Vagina (tissue), 2 donors: ENCODE results near the gene HP. TPM values are rescaled to one million over a fixed set of nuclear protein-coding genes. Genes with fewer than 3 reads are reported as not detected.

Source experiments
- DNase-seq, 2 donors: peaks; one replicate each; pipeline ENCODE4 v3.0.0-alpha.2; 2017; ENCODE audit errors: extremely low spot score in 2 of 2
- H3K27ac ChIP-seq: fragments of 200-600 bp; sonication (generic); one replicate; pipeline ENCODE4 v1.5.1; 2019
- H3K27me3 ChIP-seq: fragments of 200-600 bp; sonication (generic); one replicate; pipeline ENCODE4 v1.5.1; 2019
- H3K36me3 ChIP-seq, 2 donors: fragments of 200-600 bp; sonication (generic); one replicate each; pipeline ENCODE4 v1.5.1; 2017 to 2019
- H3K4me1 ChIP-seq: fragments of 200-600 bp; sonication (generic); one replicate; pipeline ENCODE4 v1.5.1; 2019
- H3K4me3 ChIP-seq, 2 donors: fragments of 200-600 bp; sonication (generic); 1 replicate in 1 of 2; 2 replicates in 1 of 2; pipeline ENCODE4 v1.5.1; 2016 to 2019
- H3K9me3 ChIP-seq: fragments of 200-600 bp; sonication (generic); one replicate; pipeline ENCODE4 v1.5.1; 2019
- POLR2A ChIP-seq, 2 donors: fragments of 450-650 bp; IDR thresholded peaks; one replicate each; pipeline ENCODE4 v1.6.1; 2017; ENCODE audit warnings: antibody characterized with exemption in 2 of 2, mild to moderate bottlenecking in 2 of 2, moderate library complexity in 2 of 2
- POLR2AphosphoS5 ChIP-seq, 2 donors: sonication (generic); formaldehyde crosslinking; IDR thresholded peaks; one replicate each; pipeline ENCODE4 v1.9.0; 2017; ENCODE audit warnings: antibody characterized with exemption in 2 of 2, mild to moderate bottlenecking in 2 of 2, low read depth in 1 of 2; ENCODE audit not compliant: insufficient read depth in 1 of 2
- intact Hi-C: fragments of 100-400 bp; cut with DNase I; formaldehyde crosslinking; loops from one replicate; pipeline ENCODE4 v1.15.1; 2023
- total RNA-seq: library from RNA; depleted of rRNA; stranded (reverse); fragments of >200 nt; gene quantifications from one replicate; pipeline ENCODE4 v1.2.3, GENCODE V29; 2016
- TF ChIP-seq, protein P1 (sequence below), 3 experiments: fragments of 450-650 bp in 2 of 3; fragments of 200-600 bp in 1 of 3; sonication (generic) in 1 of 3; IDR thresholded peaks; one replicate each; pipeline ENCODE4 v1.5.1; 2017 to 2019; ENCODE audit warnings: antibody characterized with exemption in 3 of 3, mild to moderate bottlenecking in 2 of 3, moderate library complexity in 2 of 3

Gene HP
- total RNA-seq, 1 donor from 2014 or later: 4.7 TPM

DNA sequence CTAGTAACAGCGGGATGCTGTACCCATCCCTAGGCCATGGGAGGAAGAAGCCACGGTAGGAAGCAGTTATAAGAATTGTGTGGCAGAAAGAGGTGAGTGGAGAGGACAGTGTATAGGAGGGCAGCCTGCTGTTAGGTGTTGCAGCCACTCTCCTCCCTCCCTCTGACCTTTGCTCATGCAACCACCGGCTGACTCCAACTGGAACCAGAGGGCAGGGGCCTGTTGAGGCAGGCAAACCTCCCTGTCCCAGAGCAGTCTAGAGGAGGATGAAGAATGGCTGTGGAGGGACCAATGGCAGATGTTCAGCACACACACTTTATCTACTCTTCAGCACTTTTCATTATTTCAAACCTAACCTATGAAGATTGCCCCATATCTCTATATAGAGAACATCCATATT lies 36.9 kb downstream of the HP start:
- H3K4me1 ChIP-seq: peaks cover 40% of the 10 kb centered on the region
- H3K9me3 ChIP-seq: no peaks in the 10 kb centered on the region
- no peak for DNase-seq

DNA sequence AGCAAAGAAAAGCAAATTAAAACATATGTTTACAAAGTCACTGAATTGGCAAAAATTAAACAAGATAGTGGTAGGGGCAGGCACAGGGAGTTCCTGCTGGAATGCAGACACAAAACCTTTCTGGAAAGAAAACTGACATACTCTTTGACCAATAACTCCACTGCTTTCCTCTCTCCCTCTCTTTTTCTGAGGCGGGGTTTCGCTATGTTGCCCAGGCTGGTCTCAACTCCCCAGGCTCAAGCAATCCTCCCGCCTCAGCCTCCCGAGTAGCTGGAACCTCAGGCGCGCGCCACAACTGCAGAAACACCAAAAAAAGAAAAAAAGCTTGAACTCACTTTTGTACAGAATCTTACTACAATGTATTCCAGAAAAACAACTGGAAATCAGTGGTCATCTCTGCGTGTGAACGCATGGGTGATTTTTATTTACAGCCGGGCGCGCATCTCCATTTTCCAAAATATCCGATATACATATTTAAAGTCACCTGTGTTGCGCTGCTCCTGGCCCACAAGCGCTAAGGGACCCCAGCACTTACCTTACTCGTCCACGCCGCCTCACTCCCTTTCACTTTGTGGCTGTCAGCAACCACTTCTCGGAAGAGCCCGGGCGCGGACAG lies 38.6 kb downstream of the HP start:
- peak overlapping the region; percentile 73 to 97 for H3K4me3 ChIP-seq
- H3K27ac ChIP-seq: peak overlapping the region; percentile 71
- no peaks in the 10 kb centered on the region for H3K9me3 ChIP-seq
- intact Hi-C loops: no loop called here
- H3K27me3 ChIP-seq: no peaks in the 10 kb centered on the region
- H3K4me1 ChIP-seq: peaks cover 40% of the 10 kb centered on the region
- no peak for TF ChIP-seq POLR2A (IDR thresholded peaks at IDR 0.05)
- TF ChIP-seq, protein P1, sequence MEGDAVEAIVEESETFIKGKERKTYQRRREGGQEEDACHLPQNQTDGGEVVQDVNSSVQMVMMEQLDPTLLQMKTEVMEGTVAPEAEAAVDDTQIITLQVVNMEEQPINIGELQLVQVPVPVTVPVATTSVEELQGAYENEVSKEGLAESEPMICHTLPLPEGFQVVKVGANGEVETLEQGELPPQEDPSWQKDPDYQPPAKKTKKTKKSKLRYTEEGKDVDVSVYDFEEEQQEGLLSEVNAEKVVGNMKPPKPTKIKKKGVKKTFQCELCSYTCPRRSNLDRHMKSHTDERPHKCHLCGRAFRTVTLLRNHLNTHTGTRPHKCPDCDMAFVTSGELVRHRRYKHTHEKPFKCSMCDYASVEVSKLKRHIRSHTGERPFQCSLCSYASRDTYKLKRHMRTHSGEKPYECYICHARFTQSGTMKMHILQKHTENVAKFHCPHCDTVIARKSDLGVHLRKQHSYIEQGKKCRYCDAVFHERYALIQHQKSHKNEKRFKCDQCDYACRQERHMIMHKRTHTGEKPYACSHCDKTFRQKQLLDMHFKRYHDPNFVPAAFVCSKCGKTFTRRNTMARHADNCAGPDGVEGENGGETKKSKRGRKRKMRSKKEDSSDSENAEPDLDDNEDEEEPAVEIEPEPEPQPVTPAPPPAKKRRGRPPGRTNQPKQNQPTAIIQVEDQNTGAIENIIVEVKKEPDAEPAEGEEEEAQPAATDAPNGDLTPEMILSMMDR (IDR thresholded peaks at IDR 0.05): no peak
- no peak for TF ChIP-seq POLR2AphosphoS5 (IDR thresholded peaks at IDR 0.05; ENCODE audit: insufficient read depth in 1 of 2, low read depth in 1 of 2)
- no peak for DNase-seq
- peaks cover 0 to 43% of the 10 kb centered on the region in 2 donors for H3K36me3 ChIP-seq

More for the DNA sequence above, 36.9 kb downstream of the HP start:
- Histone ChIP-seq H3K36me3 (peaks cover 0 to 43% of the 10 kb centered on the region in 2 donors), H3K4me3 (no peak overlapping the region), H3K27ac (no peak overlapping the region), H3K27me3 (no peaks in the 10 kb centered on the region)
- TF ChIP-seq POLR2AphosphoS5 (IDR thresholded peaks at IDR 0.05; ENCODE audit: insufficient read depth in 1 of 2, low read depth in 1 of 2): no peak
- no peak for TF ChIP-seq POLR2A (IDR thresholded peaks at IDR 0.05)
- TF ChIP-seq, protein P1 (IDR thresholded peaks at IDR 0.05): no peak
- intact Hi-C loops: no loop called here

DNA sequence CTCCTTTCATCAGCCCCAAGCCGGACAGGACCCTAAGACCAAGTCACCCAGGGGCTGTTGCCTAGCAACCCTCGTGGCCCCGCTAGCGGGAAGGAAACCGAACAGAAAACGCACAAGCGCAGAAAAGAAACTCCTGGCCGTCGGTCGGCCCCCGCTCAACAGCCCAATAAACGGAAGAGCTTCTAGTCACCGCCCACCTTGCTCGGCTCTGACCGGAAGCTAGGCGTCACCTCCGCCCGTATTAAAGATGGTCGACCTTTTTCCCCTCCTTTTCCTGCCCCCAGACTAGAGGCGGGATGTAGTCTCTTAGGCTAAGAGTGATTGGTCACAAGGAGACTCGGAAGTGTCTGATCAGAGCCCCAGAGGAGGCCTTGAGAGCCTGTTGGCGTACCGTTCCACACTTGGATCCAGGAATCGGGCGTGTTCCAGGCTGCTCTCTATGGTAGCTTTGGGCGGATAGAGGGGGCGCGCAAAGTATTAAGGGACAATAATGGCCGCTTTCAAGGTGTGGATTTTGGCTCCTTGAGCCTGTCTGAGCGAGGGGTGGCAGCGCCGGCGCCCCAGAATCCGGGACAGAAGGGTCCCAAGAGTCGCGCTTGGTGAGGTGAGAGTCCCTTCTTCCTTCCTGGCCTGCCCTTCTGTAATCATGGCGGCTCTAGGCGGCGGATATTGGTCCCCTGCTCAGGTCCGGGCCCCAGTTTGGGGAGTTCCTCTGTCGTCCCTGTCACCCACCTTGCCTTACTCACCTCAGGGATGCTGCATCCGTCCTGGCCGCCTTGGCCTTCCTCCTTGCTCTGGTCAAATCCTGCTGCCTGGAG lies 39.4 kb downstream of the HP start, which contains the start of the genes DHX38 and TXNL4B:
TSS of gene DHX38 (plus strand) at position 400 of the 818 bp plus-strand sequence. CDS start 2,311 bp downstream, outside the sequence.
TSS of gene TXNL4B (minus strand) at position 173 of the 818 bp plus-strand sequence. CDS start 2,871 bp downstream, outside the sequence.
- H3K4me3 ChIP-seq: peak within 1 kb of the TSS; percentile 73 to 97
- TF ChIP-seq POLR2AphosphoS5 (IDR thresholded peaks at IDR 0.05; ENCODE audit: insufficient read depth in 1 of 2, low read depth in 1 of 2): peak; percentile 94 to 98
- TF ChIP-seq, protein P1 (IDR thresholded peaks at IDR 0.05): no peak
- peak in 1 of 2 donors; percentile 57 for TF ChIP-seq POLR2A (IDR thresholded peaks at IDR 0.05)

DNA sequence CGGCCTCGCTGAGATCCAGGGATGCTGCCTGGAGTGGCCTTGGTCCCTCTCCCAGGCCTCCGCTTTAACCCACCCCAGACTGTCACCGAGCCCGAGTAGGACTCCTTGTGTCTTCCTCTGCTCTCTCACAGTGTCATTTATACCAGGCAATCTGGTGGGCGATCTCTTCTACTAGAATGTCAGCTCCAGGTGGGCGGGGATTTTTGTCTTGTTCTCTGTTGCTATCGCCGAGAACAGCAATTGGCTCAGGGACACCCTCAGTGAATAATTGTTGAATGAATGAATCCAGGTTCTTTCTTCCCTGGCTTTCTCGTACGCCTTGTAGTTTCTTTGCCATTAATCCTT lies 39.9 kb downstream of the HP start:
- Histone ChIP-seq H3K27me3 (no peaks in the 10 kb centered on the region), H3K4me3 (peak overlapping the region; percentile 73 to 97), H3K9me3 (no peaks in the 10 kb centered on the region), H3K36me3 (peaks cover 0 to 42% of the 10 kb centered on the region in 2 donors), H3K4me1 (peaks cover 40% of the 10 kb centered on the region), H3K27ac (peak overlapping the region; percentile 89)
- TF ChIP-seq, protein P1 (IDR thresholded peaks at IDR 0.05): no peak
- TF ChIP-seq POLR2A (IDR thresholded peaks at IDR 0.05) (no peak), POLR2AphosphoS5 (IDR thresholded peaks at IDR 0.05; ENCODE audit: insufficient read depth in 1 of 2, low read depth in 1 of 2) (no peak)
- DNase-seq: no peak
- intact Hi-C loops: no loop called here

More for the DNA sequence above, 39.4 kb downstream of the HP start, which contains the start of the genes DHX38 and TXNL4B:
- no peaks in the 10 kb centered on the region for H3K27me3 ChIP-seq
- no peaks in the 10 kb centered on the region for H3K9me3 ChIP-seq
- intact Hi-C loops: no loop called here
- H3K4me1 ChIP-seq: peaks cover 40% of the 10 kb centered on the region
- peak in 1 of 2 donors; percentile 98 for DNase-seq
- H3K27ac ChIP-seq: peak within 1 kb of the TSS; percentile 89
- peaks cover 0 to 42% of the 10 kb centered on the region in 2 donors for H3K36me3 ChIP-seq
